AG09319 (cell line): ENCODE results near the gene NUBP1.
A peak's percentile ranks its signal among the peaks of the same experiment; 100 is the strongest.

Experiments
- DNase-seq: peaks from one replicate; pipeline ENCODE4 v3.0.0-alpha.2; 2010; ENCODE audit warnings: low read depth; ENCODE audit errors: extremely low read depth
- TF ChIP-seq, protein P1 (sequence below): IDR thresholded peaks from 2 replicates; pipeline ENCODE4 v1.5.1; 2011; ENCODE audit warnings: low read depth, mild to moderate bottlenecking, inconsistent platforms, low read length, moderate library complexity

Gene NUBP1

DNA sequence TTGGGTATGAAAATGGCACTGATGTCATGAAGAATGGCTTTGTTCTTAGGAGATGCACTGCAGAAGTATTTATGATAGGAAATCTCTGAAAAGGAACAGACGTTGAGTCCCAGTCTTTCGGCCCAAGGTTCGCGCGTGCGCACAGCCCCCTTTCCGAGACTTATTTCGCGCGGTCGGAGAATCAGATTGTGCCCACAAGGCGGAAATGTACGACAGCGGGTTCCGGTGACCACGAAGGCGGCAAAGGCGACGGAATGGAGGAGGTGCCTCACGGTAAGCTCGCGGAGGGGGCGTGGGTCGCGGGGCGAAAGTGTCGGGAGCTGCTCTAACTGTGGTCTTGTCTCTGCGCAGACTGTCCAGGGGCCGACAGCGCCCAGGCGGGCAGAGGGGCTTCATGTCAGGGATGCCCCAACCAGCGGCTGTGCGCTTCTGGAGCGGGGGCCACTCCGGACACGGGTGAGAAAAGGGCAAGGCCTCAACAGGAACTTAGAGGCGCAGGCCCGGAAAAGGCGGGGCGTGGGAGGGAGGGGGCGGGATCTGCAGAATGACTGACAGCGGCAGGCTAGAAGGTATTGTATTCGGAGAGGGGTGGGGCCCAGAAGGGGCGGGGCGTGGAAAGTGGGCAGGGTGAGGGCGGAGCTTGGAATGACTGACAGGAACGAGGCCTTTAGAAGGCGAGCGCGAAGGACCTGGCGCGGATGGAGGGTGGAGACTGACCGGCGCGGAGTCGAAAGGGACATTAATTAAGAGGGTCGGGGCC lies at the start of gene NUBP1:
TSS of gene NUBP1 (plus strand) at position 233 of the 760 bp plus-strand sequence. CDS start at position 255, 22 bp downstream.
- peak; percentile 97 for DNase-seq
- TF ChIP-seq, protein P1, sequence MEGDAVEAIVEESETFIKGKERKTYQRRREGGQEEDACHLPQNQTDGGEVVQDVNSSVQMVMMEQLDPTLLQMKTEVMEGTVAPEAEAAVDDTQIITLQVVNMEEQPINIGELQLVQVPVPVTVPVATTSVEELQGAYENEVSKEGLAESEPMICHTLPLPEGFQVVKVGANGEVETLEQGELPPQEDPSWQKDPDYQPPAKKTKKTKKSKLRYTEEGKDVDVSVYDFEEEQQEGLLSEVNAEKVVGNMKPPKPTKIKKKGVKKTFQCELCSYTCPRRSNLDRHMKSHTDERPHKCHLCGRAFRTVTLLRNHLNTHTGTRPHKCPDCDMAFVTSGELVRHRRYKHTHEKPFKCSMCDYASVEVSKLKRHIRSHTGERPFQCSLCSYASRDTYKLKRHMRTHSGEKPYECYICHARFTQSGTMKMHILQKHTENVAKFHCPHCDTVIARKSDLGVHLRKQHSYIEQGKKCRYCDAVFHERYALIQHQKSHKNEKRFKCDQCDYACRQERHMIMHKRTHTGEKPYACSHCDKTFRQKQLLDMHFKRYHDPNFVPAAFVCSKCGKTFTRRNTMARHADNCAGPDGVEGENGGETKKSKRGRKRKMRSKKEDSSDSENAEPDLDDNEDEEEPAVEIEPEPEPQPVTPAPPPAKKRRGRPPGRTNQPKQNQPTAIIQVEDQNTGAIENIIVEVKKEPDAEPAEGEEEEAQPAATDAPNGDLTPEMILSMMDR, result no peak

DNA sequence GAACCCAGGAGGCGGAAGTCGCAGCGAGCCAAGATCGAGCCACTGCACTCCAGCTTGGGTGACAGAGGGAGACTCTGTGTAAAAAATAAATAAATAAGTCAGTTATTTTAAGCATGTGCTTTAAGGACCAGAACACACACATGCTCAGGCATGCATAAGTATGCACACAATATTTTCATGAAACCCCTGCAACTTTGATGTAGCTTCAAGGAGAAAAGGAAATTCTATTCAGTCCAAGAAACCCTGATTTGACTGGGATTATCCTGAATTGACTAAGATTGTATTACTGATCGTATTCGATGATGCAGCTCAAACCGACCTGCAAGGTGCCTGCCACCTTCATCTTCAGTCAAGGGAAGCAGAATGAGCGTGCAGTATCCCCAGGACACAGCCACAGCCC lies 49.8 kb upstream of the NUBP1 start:
- DNase-seq, result no peak
- TF ChIP-seq, protein P1, result no peak

DNA sequence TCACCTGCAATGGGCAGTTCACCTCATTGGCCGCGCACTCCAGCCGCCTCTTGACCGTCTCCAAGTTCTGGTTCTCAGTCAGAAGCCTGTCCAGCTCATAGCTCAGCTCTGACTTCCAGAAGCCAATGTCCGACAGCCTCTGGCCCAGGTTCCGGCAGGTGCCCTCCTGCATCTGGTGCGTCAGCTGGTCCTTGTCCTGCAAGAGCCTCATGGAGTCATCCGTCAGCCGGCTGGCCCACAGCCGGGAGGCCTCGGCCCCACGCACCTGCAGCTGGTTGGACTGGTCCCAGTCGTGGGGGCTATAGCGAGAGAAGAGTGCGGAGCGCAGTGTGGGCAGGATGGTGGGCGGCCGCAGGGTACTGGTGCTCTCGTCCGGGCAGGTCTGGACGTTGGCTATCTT lies 49.3 kb upstream of the NUBP1 start:
- DNase-seq, result no peak
- TF ChIP-seq, protein P1, result no peak

DNA sequence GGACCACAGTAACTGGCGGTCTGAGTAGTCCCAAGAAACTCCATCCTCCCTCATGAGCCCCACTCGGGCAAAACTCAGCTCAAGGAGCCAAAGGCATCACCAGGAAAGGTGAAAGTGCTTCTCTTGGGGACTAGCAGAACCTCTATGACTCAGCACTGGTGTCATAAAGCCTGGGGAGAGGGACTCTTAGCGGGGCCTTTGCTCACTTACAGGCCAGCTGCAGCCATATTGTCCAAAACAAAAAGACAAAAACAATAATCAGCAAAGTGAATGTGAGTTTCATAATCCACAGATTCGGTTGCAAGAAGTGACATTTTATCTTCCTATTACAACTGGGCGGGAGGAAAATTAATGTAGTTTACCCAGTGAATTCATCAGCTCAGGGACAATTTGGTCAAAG lies 48.8 kb upstream of the NUBP1 start, which contains the start of gene TEKT5:
TSS of gene TEKT5 (minus strand) at position 101 of the 400 bp plus-strand sequence. CDS start at position 44, 57 bp downstream.
- DNase-seq, result no peak

DNA sequence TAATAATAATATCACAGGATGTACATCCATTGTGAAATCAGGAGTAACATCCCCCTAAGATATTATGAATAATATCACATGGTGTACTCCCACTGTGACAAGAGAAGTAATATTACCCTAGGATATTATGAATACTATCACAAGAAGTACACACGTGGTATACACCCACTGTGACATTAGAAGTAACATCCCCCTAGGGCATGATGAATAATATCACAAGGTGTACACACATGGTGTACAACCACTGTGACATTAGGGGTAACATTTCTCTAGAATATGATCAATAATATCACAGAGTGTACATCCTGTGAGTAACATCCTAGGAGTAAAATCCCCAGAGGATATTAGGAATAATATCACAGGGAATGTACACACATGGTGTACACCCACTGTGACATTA lies 43.9 kb upstream of the NUBP1 start:
- TF ChIP-seq, protein P1, result no peak
- no peak for DNase-seq

More for the DNA sequence above, 48.8 kb upstream of the NUBP1 start, which contains the start of gene TEKT5:
- TF ChIP-seq, protein P1, result no peak

DNA sequence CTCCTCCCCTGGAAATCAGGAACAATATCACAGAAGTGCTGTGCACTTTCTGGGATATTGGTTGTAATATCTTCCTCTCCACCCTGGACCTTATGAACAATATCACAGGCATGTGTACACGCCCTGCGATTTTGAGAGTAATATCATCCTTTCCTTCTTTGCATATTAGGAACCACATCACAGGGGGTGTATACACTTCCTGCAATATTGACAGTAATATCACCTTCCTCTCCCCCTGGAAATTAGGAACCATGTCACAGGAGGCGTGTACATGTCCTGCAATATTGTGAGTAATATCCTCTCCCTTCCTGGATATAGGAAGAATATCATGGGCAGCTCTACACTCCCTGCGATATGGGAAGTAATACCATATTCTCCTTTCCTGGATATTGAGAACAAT lies 34.7 kb upstream of the NUBP1 start:
- TF ChIP-seq, protein P1, result no peak
- DNase-seq, result no peak

DNA sequence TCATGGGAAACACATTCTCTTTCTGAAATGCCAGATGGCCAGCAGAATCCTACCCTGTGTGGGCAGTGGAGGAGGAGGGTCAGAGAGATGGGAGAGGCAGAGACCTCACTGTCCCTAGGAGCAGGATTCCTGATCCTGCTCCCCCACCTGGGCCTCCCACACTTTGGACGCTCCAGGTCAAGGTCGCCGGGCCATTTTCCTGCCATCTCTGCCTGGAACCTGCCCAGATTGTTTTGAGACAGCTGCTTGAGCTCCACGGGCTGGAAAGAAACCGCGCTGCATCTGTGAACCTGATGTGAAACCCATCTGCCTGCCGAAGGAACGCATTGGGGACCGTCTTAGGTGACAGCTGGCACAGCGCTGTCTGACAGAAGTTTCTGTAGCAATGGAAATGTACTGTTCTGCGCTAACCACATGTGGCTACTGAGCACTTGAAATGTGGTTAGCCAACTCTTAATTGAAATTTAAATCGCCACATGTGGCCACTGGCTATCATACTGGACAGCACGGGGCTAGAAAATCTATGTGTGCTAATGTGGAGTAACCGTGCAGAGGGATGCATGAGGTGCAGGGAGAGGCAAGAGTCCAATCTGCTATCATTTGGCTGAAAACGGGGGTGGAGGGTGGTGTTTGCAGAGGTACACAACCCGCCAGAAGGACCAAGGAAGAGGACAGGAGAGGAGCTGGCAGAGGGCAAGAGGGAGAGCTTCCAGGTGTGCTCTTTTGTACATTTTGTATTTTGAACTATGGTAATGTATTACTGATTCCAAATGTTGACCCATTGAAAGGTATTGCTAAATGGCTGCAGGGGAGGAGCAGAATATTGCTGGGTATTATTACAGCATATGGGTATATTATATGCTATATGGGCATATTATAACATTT lies 15.4 kb upstream of the NUBP1 start:
- no peak for DNase-seq
- TF ChIP-seq, protein P1, result no peak
